Kidney epithelial cell (primary cell): Measurements from ENCODE around the gene SLC8A1. TPM values are rescaled to one million over a fixed set of nuclear protein-coding genes. Genes with fewer than 3 reads are reported as not detected.
A peak's percentile ranks its signal among the peaks of the same experiment; 100 is the strongest.

Source experiments
- DNase-seq: peaks from one replicate; pipeline ENCODE4 v3.0.0-alpha.2; 2010; ENCODE audit warnings: low read depth
- H3K27me3 ChIP-seq: 2 replicates; pipeline ENCODE4 v1.6.0; 2011; ENCODE audit warnings: low read length; ENCODE audit not compliant: control insufficient read depth, insufficient read depth
- H3K36me3 ChIP-seq: 2 replicates; pipeline ENCODE4 v1.5.1; 2011; ENCODE audit warnings: low read length; ENCODE audit not compliant: control insufficient read depth, insufficient read depth
- H3K4me3 ChIP-seq: 2 replicates; pipeline ENCODE4 v1.5.1; 2011; ENCODE audit warnings: low read depth, mild to moderate bottlenecking, control low read depth, low read length
- total RNA-seq: library from RNA; depleted of rRNA; stranded (reverse); fragments of >200 nt; gene quantifications from 2 replicates; pipeline ENCODE4 v1.2.3, GENCODE V29; 2015
- TF ChIP-seq, protein P1 (sequence below): IDR thresholded peaks from 2 replicates; pipeline ENCODE4 v1.5.1; 2011; ENCODE audit warnings: mild to moderate bottlenecking, moderate library complexity, low read length, control low read depth, inconsistent platforms; ENCODE audit not compliant: insufficient read depth, poor library complexity, severe bottlenecking

SLC8A1 gene
- total RNA-seq, 1 donor from 2014 or later = 3.2 TPM

DNA sequence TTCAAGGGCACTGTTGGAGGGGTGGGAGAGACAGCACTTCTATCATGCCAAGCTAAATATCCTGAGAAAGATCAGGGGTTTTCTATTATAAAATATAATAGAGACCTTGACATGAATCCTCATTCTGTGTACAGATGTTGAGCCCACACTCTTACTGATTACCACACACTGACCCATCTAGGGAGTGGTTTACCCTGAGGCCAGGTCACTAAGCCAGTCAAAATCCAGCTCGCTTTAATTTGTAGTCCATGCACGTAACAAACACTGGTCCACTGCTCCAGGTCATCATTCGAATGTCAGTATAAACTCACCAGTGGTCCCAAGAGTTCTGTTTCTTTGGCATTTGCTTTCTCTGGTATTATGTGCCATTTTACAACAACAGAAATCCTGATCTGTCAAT lies 96.4 kb downstream of the SLC8A1 start:
- Histone ChIP-seq H3K27me3 (no peaks in the 10 kb centered on the region), H3K4me3 (no peak overlapping the region)
- DNase-seq = no peak

DNA sequence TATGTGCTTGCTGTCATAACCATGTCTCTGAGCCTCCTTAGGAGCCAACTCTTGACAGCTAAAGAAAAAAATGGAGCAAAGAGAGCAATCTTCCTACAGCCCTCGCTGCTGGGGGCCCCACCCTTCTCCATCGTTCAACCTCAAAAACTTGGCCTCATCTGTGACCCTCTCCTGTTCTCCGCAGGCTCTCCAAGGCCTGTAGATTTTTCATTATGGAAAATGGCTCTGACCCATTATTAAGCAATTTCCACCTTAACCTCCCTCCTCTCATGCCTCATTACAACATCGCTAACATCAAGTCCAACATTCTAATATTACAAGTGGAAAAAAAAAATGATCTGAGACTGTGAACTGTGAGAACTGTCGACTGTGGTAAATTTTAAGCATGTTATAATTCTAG lies 98.7 kb downstream of the SLC8A1 start:
- TF ChIP-seq, protein P1, sequence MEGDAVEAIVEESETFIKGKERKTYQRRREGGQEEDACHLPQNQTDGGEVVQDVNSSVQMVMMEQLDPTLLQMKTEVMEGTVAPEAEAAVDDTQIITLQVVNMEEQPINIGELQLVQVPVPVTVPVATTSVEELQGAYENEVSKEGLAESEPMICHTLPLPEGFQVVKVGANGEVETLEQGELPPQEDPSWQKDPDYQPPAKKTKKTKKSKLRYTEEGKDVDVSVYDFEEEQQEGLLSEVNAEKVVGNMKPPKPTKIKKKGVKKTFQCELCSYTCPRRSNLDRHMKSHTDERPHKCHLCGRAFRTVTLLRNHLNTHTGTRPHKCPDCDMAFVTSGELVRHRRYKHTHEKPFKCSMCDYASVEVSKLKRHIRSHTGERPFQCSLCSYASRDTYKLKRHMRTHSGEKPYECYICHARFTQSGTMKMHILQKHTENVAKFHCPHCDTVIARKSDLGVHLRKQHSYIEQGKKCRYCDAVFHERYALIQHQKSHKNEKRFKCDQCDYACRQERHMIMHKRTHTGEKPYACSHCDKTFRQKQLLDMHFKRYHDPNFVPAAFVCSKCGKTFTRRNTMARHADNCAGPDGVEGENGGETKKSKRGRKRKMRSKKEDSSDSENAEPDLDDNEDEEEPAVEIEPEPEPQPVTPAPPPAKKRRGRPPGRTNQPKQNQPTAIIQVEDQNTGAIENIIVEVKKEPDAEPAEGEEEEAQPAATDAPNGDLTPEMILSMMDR = no peak
- no peaks in the 10 kb centered on the region for H3K36me3 ChIP-seq
- DNase-seq = no peak
- H3K4me3 ChIP-seq = no peak overlapping the region
- H3K27me3 ChIP-seq = no peaks in the 10 kb centered on the region

More for the DNA sequence above, 96.4 kb downstream of the SLC8A1 start:
- no peaks in the 10 kb centered on the region for H3K36me3 ChIP-seq
- TF ChIP-seq, protein P1 = no peak

DNA sequence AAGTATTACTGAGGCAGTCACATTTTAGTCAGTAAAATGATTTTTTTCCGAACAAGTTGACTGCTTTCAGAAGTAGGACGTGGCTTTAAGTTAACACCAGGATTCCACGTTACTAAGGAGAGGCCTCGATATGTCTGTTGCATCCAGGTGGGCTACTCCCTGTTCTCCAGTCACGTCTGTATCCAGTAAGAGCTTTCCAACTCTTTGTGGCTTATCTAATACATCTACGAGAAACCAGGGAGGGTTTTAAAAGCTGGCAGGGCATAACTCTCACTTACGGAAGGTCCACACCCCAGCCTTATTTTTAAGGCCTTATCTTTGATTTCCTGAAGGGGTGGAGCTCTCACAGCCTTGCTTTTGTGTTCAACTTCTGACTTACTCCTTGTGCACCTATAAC lies 99.2 kb downstream of the SLC8A1 start:
- DNase-seq = no peak
- Histone ChIP-seq H3K27me3 (no peaks in the 10 kb centered on the region), H3K4me3 (no peak overlapping the region), H3K36me3 (no peaks in the 10 kb centered on the region)
- TF ChIP-seq, protein P1 = no peak

DNA sequence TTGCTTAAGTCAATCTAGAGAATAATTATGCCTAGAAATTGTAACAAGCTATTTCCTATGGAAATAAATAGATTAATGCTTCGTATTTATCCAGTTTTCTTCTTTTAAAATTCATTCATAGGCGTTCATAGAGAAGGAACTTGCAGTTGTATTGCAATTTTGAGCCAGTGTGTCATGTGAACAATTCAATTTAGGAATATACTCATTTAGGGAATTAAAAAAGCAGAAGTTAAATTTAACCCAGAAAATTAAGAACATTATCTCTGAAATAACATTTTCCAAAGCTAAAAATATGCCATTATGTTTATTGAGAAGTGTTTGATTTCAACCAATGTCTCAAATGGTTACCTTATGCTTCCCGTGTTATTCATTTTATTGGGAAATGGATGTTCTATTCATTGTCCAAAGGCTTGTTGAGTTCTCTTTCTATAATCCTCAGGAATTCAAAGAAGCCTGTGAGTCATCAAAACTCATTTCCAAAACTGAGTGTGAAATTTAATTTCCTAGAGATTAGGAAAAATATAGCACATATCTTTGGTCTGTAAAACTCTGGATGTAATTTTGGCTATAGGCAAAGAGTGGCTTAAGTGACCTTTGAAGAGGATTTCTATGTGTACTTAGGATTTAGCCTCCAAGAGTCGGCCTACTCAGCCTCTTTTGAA lies 99.7 kb downstream of the SLC8A1 start:
- TF ChIP-seq, protein P1 = no peak
- Histone ChIP-seq H3K36me3 (no peaks in the 10 kb centered on the region), H3K27me3 (no peaks in the 10 kb centered on the region), H3K4me3 (no peak overlapping the region)
- DNase-seq = no peak

DNA sequence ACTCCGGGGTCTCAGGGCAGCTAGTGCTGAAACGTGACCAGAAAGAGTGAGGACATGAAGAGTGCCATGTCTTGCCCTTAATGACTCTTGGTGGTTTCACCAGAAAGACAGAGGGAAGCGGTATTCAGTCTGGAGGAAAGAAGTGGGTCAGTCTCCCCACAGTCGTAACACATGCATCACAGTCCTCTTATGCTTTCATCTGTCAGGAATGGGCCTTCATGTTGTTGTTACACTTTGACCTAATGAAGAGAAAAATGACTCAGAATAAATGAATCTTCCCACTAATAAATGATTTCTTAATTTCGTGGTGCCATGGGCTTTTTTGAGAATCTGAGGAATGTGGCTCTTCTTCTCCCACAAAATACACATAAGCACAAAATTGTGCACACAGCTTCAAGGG lies 103.2 kb downstream of the SLC8A1 start:
- Histone ChIP-seq H3K36me3 (no peaks in the 10 kb centered on the region), H3K27me3 (no peaks in the 10 kb centered on the region), H3K4me3 (no peak overlapping the region)
- TF ChIP-seq, protein P1 = no peak
- DNase-seq = peak; percentile 75

DNA sequence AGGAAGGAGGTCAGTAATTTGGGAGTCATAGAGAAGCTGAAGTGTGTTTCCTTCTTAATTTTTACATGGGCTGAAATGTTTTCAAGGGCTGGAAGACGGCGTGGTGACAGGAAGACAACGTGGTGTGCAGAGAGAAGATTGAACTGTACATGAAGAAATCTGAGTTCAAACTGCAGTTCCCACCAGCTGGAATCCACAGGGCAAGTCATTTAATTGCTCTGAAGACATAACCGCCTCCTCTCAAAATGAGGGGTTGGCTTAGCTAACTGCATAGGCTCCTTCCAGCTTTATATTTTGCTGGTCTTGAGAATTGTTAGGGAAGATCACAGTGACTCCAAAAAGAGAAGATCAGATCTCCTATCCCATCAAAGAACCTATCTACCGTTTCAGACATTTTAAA lies 103.9 kb downstream of the SLC8A1 start:
- TF ChIP-seq, protein P1 = no peak
- H3K4me3 ChIP-seq = no peak overlapping the region
- H3K27me3 ChIP-seq = no peaks in the 10 kb centered on the region
- DNase-seq = no peak
- no peaks in the 10 kb centered on the region for H3K36me3 ChIP-seq
